Measurements from ENCODE around the gene RAB40B. TPM values are rescaled to one million over a fixed set of nuclear protein-coding genes. Genes with fewer than 3 reads are reported as not detected.

The RAB40B gene
- total and polyA plus RNA-seq, 8 donors: 6.8 to 25.7 (median 19.5) TPM

- ATAC-seq (no peak), DNase-seq (peak in 1 of 4 donors; percentile 58)
- Histone ChIP-seq H3K27ac (no peak overlapping the region), H3K36me3 (no peaks in the 10 kb centered on the region), H3K9me3 (no peaks in the 10 kb centered on the region), H3K27me3 (peaks cover 0 to 8% of the 10 kb centered on the region in 2 donors), H3K4me1 (peaks cover 3 to 15% of the 10 kb centered on the region in 2 donors), H3K4me3 (no peak overlapping the region)
- TF ChIP-seq, protein P1, sequence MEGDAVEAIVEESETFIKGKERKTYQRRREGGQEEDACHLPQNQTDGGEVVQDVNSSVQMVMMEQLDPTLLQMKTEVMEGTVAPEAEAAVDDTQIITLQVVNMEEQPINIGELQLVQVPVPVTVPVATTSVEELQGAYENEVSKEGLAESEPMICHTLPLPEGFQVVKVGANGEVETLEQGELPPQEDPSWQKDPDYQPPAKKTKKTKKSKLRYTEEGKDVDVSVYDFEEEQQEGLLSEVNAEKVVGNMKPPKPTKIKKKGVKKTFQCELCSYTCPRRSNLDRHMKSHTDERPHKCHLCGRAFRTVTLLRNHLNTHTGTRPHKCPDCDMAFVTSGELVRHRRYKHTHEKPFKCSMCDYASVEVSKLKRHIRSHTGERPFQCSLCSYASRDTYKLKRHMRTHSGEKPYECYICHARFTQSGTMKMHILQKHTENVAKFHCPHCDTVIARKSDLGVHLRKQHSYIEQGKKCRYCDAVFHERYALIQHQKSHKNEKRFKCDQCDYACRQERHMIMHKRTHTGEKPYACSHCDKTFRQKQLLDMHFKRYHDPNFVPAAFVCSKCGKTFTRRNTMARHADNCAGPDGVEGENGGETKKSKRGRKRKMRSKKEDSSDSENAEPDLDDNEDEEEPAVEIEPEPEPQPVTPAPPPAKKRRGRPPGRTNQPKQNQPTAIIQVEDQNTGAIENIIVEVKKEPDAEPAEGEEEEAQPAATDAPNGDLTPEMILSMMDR (IDR thresholded peaks at IDR 0.05): no peak
- intact Hi-C loops (cut with DNase I): no loop called here
Measured at GRCh38 chr17:82702231-82702927, 3.9 kb upstream of the RAB40B start.

DNA sequence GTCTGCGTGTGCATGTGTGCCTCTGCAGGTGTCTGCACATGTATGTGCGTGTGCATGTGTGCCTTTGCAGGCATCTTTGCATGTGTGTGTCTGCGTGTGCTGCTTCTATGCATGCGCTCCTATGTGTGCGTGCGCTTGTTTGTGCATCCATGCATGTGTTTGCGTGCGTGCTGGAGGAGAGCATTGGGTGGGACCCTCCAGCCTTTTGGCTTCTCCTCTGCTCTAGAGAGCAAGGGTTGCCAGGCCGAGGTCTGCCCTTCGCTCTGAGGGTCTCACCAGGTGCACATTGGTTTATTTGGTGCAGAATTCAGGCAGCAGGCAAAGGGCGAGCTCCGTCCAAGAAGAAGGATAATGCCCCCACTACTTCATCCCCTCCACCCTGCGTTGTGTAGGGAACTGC, 1.1 kb upstream of the RAB40B start:
- H3K4me1 ChIP-seq: peaks cover 5 to 22% of the 10 kb centered on the region in 2 donors
- no peaks in the 10 kb centered on the region for H3K36me3 ChIP-seq
- H3K27ac ChIP-seq: no peak overlapping the region
- DNase-seq (peak in 1 of 4 donors; percentile 51), ATAC-seq (no peak)
- peaks cover 0 to 7% of the 10 kb centered on the region in 2 donors for H3K9me3 ChIP-seq
- TF ChIP-seq, protein P1 (IDR thresholded peaks at IDR 0.05): no peak
- intact Hi-C loops (cut with DNase I): no loop called here
- H3K27me3 ChIP-seq: peaks cover 0 to 23% of the 10 kb centered on the region in 2 donors
- H3K4me3 ChIP-seq: peak overlapping the region in 1 of 2 donors; percentile 63

DNA sequence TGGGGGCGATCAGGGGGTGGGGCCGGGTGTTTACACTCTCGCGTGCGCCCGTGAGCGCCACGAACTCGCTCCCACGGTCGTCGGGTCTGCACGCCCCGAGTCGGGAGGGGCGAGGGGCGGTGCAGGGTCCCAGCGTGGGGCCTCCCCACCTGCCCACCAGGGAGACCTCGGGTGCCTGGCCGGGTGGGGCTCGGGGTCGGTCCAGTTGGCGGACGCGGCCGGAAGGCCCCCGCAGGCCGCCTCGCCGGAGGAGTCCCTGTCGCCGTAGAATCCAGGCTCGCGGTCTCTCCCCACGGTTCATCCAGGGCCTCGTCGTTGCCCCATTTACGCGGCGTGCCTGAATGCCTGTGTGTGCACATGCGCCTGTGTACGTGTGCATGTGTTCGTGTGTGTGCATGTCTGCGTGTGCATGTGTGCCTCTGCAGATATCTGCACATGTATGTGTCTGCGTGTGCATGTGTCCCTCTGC, 510 bp upstream of the RAB40B start:
- Histone ChIP-seq H3K36me3 (no peaks in the 10 kb centered on the region), H3K27ac (no peak overlapping the region), H3K9me3 (peaks cover 0 to 13% of the 10 kb centered on the region in 2 donors), H3K4me1 (peaks cover 5 to 22% of the 10 kb centered on the region in 2 donors), H3K27me3 (peaks cover 0 to 23% of the 10 kb centered on the region in 2 donors), H3K4me3 (peak overlapping the region; percentile 63 to 67)
- ATAC-seq: no peak
- DNase-seq: no peak
- TF ChIP-seq, protein P1 (IDR thresholded peaks at IDR 0.05): no peak
- intact Hi-C loops (cut with DNase I): no loop called here

GRCh38 chr17:82697808-82698064, 762 bp downstream of the RAB40B start:
- ATAC-seq (no peak), DNase-seq (peak in 1 of 4 donors; percentile 83)
- Histone ChIP-seq H3K4me1 (peaks cover 5 to 22% of the 10 kb centered on the region in 2 donors), H3K4me3 (peak overlapping the region; percentile 60 to 63), H3K27ac (no peak overlapping the region), H3K9me3 (peaks cover 0 to 14% of the 10 kb centered on the region in 2 donors), H3K36me3 (no peaks in the 10 kb centered on the region), H3K27me3 (peaks cover 0 to 23% of the 10 kb centered on the region in 2 donors)
- intact Hi-C loops (cut with DNase I): no loop called here
- TF ChIP-seq, protein P1 (IDR thresholded peaks at IDR 0.05): no peak

- DNase-seq: peak in 1 of 4 donors; percentile 68
Measured at GRCh38 chr17:82696916-82697807, 1.3 kb downstream of the RAB40B start.

More at GRCh38 chr17:82696916-82697807, 1.3 kb downstream of the RAB40B start:
- Histone ChIP-seq H3K9me3 (peaks cover 0 to 14% of the 10 kb centered on the region in 2 donors), H3K4me1 (peaks cover 5 to 22% of the 10 kb centered on the region in 2 donors), H3K27me3 (peaks cover 0 to 23% of the 10 kb centered on the region in 2 donors), H3K36me3 (no peaks in the 10 kb centered on the region), H3K27ac (no peak overlapping the region), H3K4me3 (peak overlapping the region; percentile 60 to 63)
- intact Hi-C loops (cut with DNase I): no loop called here
- no peak for ATAC-seq
- TF ChIP-seq, protein P1 (IDR thresholded peaks at IDR 0.05): no peak
